GM21825 (cell line): Measurements from ENCODE around the gene AANAT.
A peak's percentile ranks its signal among the peaks of the same experiment; 100 is the strongest.

ENCODE experiments used
- ATAC-seq: cut with Tn5 transposase; IDR thresholded peaks from one replicate; pipeline ENCODE4 v1.9.1; 2021; ENCODE audit warnings: mild to moderate bottlenecking, moderate library complexity; ENCODE audit not compliant: unreplicated experiment

AANAT gene

DNA sequence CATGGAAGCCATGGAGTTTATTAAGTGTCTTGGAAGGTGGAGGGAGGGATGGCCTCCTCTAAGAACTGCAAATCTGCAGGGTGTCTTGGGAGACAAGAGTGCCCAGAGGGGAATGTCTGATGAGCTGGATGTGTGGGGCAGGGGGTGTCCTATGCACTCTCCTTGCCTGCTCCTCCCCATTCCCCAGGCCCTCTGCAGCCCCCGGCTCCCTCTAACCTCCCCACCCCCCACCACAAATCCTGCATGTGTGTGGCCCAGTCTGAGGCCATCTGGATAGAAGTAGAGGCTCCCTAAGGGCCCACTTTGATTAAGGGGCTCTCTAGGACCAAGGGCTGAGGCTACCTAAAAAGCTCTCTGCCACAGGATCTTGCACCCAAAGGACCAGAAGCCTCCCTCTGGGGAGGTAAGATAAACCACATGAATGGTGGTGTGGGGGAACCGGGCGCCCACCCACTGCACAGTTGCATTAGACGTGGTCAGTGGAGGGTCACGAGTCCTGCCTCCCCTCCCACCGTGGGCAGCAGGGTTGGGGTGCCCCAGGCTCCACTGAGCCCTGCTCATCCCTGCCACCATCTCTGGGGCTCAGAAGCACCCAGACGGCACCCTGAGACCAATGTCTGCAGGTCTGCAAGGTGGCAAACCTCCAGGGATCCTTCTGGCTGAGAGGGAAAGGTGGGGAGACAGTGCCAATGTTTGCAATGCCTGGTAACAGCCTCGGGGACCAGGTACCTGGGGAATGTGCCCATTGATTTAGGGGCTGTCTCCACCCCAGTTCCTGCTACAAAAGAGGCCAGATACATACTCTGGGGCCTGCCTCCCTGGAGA is 618 bp downstream of the AANAT start:
- no peak for ATAC-seq

DNA sequence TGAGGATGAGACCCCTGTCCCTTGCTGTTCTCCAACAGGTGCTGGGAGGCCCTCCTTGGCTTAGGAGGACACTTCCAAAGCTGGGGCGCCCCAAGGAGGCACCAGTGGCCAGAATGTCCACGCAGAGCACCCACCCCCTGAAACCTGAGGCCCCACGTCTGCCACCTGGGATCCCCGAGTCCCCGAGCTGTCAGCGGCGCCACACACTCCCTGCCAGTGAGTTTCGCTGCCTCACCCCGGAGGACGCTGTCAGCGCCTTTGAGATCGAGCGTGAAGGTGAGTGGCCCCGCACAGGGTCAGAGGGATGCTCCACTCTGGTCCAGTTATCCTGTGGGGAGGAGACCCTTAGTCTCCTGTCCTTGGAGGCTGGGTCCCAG is 1.2 kb downstream of the AANAT start:
- ATAC-seq, result no peak

DNA sequence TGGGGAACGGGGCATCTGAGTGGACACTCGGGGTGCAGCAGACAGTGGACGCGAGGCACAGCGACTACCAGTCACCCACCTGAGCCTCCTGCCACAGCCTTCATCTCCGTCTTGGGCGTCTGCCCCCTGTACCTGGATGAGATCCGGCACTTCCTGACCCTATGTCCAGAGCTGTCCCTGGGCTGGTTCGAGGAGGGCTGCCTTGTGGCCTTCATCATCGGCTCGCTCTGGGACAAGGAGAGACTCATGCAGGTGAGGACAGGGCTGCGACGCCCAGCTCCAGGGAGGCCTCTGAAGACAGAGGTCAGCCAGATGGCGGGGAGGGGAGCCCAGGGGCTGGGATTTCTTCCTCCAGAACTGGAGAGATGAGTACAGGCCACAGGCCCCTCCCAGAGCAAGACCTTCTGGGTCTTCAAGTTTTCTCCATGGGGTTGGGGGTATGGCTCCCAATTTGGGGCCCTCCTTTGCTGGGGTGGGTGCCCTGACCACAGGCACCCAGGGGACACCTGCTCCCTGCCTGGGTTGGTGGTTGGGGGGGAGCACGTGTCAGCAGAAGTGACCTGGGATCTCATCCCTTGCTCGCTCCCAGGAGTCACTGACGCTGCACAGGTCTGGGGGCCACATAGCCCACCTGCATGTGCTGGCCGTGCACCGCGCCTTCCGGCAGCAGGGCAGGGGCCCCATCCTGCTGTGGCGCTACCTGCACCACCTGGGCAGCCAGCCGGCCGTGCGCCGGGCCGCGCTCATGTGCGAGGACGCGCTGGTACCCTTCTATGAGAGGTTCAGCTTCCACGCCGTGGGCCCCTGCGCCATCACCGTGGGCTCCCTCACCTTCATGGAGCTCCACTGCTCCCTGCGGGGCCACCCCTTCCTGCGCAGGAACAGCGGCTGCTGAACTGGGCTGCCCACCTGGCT is 1.9 kb downstream of the AANAT start:
- no peak for ATAC-seq

DNA sequence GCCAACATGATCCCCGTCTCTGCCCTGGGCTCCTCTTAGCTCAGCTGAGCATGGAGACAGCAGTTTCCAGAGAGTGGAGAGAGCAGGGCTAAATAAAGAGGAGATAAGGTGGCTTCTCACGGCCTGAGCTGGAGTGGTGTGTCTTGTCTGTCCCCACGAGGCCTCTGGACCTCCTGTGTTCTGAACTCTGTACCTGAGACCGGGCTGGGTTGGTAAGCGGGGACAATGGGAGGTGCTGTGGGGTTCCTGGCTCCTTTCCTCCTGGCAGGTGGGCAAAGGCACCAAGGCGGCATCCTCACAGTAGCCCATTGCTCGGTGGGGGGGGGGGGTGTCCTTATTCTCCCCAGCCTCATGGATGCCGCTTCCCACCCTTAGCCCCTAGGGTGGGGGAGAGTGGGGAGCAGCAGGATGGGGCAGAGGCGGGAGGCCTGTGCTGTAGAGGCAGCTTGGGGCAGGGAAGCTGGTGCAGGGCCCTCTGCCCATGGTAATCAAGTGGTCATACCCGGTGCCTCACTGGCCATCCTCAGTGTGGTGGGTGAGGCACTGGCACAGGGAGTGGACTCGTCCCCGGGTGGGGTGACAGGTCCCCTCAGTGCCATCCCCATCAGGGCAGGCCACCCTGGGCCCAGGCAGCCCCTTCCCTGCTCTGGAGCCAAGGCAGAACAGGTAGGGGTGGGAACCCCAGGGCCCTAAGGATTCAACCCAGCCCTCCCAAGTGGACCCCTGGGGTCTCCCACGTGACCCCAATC is 2.8 kb downstream of the AANAT start:
- ATAC-seq, result no peak

DNA sequence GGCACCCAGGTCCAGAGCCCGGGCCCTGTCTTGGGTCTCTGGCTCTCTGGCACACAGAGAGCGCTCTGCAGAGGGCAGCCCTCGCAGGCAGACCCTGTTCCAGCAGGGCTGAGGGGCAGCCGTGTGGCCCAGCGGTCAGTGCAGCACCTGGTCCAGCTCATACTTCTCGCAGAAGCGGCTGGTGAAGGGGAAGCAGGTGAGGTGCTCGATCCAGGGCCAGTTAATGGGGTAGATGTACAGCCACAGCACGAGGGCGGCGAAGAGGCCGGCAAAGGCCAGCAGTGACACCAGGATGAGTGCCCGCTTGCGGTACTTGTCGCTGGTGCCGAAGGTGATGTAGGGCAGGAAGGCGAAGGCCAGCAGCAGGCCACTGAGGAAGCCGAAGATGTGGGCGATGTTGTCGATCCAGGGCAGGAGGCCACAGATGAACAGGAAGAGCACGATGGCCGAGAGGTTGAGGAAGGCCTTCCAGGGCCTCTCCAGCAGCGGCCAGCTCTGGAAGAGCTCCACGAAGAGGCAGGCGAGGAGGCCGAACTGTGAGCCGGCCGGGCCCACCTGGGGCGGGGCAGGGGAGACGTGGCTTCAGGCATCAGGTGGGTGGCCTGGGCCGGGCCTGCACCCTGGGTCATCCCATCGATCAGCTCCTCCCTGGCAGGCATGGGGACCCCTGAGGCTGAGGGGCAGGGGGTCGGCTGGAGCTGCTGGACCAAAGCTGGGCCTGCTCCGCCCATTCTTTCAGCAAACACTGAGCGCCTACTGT is 4.3 kb downstream of the AANAT start:
- no peak for ATAC-seq

DNA sequence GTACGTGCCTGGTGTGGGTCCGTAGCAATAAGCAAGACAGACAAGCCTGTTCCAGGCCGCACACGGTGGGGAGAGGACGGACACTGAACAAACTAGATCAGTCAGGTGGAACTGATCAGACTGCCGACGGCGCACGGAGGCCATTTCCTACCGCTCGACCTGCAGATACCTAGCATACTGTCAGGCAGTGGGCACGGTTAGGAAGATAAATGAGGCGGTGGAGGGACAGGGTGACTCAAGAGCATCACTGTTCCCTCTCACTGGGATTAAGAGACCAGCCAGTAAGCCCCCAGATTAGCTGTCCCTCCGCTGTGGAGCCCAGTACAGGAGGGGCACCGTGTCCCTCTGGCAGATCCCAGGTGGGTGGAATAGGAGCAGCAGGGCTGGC is 4.8 kb downstream of the AANAT start:
- no peak for ATAC-seq

DNA sequence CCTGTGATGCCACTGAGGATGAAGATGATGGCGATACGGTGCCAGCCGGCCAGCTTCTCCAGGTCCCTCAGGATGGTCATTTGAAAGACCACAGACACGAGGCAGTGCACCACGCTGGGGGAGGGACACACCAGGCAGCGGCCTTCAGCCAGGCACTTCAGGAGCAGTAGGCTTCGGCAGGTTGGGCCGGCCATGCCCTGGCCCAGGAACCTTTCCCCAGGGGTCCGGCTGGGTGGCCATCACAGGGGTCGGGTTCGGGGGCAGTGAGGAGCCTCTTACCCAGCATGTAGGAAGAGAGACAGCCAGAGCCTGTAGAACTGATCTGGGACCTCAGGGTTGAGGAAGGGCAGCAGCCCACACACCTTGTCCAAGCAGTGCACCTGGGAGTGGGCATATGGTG is 5.3 kb downstream of the AANAT start:
- ATAC-seq, result no peak

DNA sequence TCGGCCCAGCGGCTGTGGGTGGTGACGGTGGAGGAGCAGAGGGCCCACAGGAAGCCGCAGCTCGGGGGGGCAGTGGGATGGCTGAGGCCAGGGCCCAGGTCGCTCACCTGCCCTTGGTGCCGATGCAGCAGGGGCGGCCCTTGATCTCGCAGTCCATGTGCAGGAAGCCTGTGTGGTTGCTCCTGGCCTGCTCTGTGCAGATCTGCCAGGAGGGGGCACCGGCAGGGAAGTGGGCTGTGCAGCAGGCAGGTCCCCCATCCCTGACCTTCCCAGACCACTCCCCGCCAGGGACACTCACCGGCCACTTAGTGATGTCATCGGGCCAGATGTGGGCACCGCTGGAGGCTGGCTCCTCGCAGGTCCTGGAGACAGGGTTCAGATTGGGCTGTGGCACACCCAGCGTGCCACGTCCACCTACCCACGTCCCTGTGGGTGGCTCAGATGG is 6.2 kb downstream of the AANAT start:
- no peak for ATAC-seq

DNA sequence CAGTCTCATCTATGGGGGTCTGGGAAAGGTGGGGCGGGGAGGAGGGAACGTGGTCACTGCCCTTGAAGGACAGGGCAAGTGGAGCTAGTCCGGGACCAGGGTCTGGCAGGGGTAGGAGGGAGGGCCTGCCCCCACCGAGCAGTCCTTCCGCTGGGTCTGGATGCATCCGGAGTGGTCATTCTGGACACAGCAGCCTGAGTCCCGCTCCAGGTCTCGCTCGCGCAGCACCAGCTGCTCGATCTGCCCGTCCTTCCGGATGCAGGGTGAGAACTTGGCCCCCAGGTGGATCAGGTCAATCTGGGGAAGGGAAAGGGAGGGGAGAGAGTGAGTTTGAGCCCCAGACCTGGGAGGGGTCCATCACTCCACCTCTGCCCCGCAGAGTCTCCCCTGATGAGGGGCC is 6.8 kb downstream of the AANAT start:
- no peak for ATAC-seq

DNA sequence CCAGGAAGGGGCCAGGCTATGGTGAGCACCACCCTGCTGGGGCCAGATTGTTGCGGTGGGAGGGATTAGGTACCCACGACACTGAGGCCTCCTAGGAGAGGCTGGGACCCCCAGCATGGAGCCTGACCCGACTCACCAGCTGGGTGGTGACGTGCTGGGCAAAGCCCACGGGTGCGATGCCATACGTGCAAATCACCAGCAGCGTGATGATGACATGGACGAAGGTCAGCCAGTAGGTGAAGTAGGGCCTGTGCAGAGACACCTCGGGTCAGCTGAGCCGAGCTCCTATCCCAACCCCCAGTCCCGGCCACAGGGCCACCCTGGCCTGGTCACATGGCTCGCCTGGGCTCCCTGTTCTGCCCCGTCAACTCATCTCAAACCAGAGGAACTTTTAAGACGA is 7.5 kb downstream of the AANAT start:
- ATAC-seq, result no peak

DNA sequence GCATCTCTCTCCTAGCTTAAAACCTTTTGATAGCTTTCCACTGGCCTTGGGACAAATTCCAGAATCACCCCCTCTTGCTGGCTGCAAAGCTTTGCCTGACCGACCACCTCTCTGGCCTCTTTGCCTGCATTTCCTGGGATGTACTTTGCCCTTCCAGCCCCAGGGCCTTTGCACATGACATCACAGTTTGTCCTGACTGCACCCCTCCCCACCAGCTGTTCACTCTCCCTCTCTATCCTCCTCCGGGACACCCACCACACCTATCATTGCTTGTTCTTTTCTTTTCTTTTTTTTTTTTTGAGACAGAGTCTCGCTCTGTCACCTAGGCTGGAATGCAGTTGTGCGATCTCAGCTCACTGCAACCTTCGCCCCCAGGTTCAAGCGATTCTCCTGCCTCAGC is 7.9 kb downstream of the AANAT start:
- no peak for ATAC-seq

DNA sequence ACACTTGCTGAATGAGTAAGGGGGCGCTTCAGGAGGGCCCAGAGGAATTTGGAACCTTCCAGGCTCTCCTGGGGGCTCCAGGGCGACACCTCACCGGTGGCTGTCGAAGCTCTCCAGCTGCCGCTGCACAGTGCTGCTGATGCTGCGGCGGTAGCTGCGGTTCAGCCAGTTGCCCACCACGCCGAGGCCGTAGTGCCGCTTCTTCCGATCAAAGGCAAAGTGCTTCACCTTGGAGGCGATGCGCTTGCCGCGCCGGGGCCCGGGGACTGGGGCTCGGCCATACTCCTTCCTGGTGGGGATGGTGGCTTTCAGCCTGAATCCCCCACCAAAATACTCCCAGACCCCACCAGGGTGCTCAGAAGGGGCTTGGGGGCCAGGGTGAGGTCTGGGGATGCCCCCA is 9.3 kb downstream of the AANAT start:
- no peak for ATAC-seq

DNA sequence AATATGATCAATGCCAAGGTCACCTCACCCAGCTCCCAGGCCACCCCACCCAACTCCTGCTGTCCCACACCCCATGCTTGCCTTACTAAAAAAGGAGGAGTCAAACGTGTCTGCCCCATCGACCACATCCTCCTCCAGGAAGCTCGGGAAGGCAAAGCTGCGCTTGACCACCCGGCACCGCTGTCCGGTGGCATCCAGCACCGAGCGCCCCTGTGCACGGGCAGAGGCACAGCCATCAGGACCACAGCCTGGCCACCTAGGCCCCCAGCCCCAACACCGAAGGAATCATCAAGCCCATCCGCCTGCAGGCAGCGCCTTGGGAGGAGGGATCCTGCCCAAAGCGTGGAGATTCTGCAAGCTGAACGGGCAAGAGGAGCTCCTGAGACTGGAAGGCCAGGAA is 10.2 kb downstream of the AANAT start:
- no peak for ATAC-seq

DNA sequence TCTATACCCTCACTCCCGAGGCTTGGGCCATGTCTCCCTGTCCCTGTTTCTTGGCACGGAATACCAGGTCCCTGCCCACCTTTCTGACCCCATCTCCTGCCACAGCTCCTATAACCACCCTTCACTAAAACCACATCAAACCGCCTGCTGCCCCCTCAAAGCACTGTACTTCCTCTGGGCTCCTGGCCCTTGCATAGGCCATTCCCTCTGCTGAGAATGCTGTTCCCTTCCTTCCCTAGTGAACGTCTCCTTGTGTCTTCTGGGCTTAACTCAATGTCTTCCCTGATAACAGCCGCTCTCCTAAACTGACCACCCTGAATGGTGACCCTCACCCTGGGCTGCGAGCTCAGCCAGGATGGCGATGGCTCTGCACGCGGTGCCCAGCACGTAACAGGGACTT is 10.7 kb downstream of the AANAT start:
- ATAC-seq, result no peak

DNA sequence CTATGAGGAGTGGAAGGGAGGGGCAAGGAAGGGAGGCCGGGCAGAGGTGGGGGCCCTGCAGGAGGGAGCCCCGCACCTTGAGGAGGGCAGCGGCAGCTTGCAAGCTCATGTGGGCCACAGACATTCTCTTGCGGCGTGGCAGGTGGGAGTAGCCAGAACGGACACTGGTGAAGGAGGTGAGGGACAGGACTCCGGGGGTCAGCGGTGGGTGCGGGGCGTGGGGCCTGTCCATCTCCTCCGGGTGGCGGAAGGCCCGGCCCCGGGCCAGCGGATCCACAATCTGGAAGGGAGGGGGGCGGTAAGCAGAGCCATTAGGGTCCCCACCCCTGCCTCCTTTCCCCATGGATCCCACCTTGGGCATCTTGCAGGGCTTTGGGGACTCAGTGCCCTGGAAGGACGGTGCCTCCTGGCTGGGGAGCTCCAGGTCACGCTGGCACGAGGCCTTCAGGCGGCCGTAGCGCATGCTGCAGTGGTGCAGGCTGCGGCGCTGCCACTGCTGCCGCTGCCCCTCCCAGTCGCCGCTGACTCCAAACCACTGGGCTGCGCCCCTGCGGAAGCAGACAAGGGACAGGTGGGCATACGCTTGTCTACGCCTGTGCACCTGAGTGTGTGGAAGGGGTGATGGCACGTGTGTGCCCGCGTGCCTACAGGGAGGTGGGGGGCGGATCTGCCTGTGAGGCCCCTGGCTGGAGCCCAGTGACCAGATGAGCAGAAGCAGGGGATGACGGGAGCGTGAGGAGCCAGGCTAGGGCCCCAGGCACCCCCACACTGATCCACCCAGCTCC is 11.5 kb downstream of the AANAT start:
- ATAC-seq, result no peak

DNA sequence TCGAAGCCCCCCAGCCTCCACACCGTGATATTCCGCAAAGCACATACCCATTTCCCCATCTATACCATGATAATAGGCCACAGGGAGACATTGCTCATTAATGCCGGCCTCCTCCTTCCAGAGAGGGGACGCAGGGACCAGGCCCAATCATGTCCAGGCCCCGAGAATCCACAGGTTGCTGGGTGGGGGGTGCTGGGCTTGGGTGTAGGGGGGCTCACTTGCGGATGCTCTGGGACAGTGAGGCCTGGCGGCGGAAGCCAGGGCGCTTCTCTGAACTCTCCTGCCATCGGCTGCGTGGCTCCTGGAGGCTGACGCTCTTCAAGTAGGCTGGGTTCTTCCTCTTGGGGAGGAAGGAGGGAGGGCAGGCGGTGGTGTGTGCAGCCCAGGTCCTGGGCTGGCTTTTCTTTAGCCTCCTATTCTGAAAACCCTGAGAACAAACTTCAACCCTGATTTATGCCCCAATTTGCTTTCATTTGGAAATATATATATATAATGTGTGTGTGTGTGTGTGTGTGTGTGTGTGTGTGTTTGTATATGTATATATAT is 12.2 kb downstream of the AANAT start:
- ATAC-seq, result no peak

DNA sequence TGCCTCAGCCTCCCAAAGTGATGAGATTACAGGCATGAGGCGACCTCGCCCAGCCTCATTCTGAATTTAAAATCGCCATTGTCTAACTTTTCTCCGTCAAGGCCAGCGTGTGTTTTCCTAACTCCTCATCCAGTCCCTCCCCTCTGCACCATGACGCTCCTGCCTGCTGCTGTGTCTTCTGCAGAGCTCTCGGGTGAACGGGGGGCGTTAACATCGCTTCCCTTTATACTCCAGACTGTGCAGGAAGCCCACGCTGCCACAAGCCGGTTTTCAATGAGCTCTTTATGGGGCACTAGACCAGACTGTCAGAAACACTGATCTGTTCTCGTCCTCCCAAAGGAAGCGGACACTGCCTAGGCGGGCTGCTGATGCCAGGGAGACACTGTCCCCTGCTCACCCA is 13.2 kb downstream of the AANAT start:
- no peak for ATAC-seq

DNA sequence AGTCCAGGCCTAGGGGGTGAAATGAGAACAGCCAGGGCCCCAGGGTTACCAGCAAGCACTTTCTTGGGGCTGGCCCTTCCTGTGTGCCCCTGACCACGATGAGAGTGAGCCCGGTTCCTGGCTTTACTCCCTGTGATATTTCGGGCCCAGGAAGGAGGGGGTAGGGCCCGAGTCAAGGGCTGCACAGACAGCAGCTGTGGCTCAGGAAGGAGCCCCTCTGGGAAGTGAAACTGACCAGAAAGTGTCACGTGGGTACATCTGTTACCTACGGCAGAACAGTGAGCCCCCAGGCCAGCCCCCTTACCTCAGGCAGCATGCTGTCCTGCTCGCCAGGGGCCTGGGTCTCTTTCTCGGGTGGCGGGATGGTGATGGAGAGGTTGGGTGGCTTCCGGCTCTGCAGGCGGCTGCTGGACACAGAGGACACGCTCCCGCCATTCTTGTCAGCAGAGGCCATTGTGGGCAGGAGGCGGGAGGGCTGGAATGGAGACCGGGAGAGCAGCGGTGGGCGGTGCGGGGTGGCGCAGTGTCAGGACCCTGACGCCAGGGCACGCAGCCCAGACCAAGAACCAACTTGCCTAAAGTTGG is 13.8 kb downstream of the AANAT start:
- peak; percentile 57 for ATAC-seq

DNA sequence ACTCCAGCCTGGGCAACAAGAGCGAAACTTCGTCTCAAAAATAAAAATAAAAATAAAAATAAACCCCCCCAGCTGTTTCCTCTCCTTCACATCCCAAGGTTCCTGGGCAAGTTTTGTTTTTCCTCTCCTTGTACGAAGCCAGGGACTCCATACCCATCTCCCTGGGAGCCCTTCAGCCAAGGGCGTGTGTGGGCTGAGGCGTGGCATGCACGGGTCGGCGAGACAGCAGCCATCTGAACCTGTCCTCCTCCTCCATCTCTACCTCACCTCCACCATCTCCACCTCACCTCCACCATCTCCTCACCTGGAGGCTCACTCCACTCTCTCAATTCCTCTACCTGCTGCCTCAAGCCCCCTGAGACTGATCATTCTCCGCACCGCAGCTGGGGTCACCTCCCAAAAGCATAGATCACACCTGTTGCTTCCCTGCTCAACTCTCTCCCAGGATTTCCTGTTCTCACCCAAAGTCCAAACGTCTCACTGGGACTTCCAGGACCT is 16.9 kb downstream of the AANAT start:
- ATAC-seq, result no peak
